Measurements from ENCODE around the gene COL13A1.

The COL13A1 gene

GRCh38 chr10:69810675-69811397 lies 9.1 kb downstream of the COL13A1 start:
- no peaks in the 10 kb centered on the region for H3K27me3 ChIP-seq
- no peak overlapping the region for H3K4me3 ChIP-seq
- no peaks in the 10 kb centered on the region for H3K9me3 ChIP-seq
- peaks cover 0 to 6% (median 3%) of the 10 kb centered on the region in 4 donors for H3K4me1 ChIP-seq
- no peaks in the 10 kb centered on the region for H3K36me3 ChIP-seq
- no peak for TF ChIP-seq CTCF (IDR thresholded peaks at IDR 0.05)
- no peak overlapping the region for H3K27ac ChIP-seq
- no peak for DNase-seq
- intact Hi-C loops (cut with DNase I; ENCODE audit: low total_unique reads), result no loop called here

GRCh38 chr10:69813632-69814031 lies 11.9 kb downstream of the COL13A1 start:
- H3K27ac ChIP-seq, result no peak overlapping the region
- TF ChIP-seq CTCF (IDR thresholded peaks at IDR 0.05), result no peak
- peaks cover 0 to 6% (median 3%) of the 10 kb centered on the region in 4 donors for H3K4me1 ChIP-seq
- no peak overlapping the region for H3K4me3 ChIP-seq
- intact Hi-C loops (cut with DNase I; ENCODE audit: low total_unique reads), result no loop called here
- DNase-seq, result no peak
- H3K9me3 ChIP-seq, result no peaks in the 10 kb centered on the region
- H3K36me3 ChIP-seq, result no peaks in the 10 kb centered on the region
- no peaks in the 10 kb centered on the region for H3K27me3 ChIP-seq

GRCh38 chr10:69814251-69814650 lies 12.5 kb downstream of the COL13A1 start:
- no peak overlapping the region for H3K27ac ChIP-seq
- H3K36me3 ChIP-seq, result no peaks in the 10 kb centered on the region
- TF ChIP-seq CTCF (IDR thresholded peaks at IDR 0.05), result no peak
- H3K27me3 ChIP-seq, result no peaks in the 10 kb centered on the region
- H3K4me1 ChIP-seq, result peaks cover 0 to 9% (median 3%) of the 10 kb centered on the region in 4 donors
- H3K9me3 ChIP-seq, result no peaks in the 10 kb centered on the region
- intact Hi-C loops (cut with DNase I; ENCODE audit: low total_unique reads), result no loop called here
- no peak for DNase-seq
- no peak overlapping the region for H3K4me3 ChIP-seq

- Histone ChIP-seq H3K36me3 (no peaks in the 10 kb centered on the region), H3K27ac (no peak overlapping the region), H3K4me3 (no peak overlapping the region), H3K4me1 (peaks cover 0 to 18% (median 3%) of the 10 kb centered on the region in 4 donors), H3K27me3 (no peaks in the 10 kb centered on the region), H3K9me3 (no peaks in the 10 kb centered on the region)
- DNase-seq, result no peak
- intact Hi-C loops (cut with DNase I; ENCODE audit: low total_unique reads), result no loop called here
- no peak for TF ChIP-seq CTCF (IDR thresholded peaks at IDR 0.05)
These were observed 13.4 kb downstream of the COL13A1 start for GRCh38 chr10:69815104-69815503.

GRCh38 chr10:69816521-69816920 lies 14.8 kb downstream of the COL13A1 start:
- Histone ChIP-seq H3K9me3 (no peaks in the 10 kb centered on the region), H3K4me3 (no peak overlapping the region), H3K36me3 (no peaks in the 10 kb centered on the region), H3K27me3 (no peaks in the 10 kb centered on the region), H3K27ac (no peak overlapping the region), H3K4me1 (peaks cover 0 to 12% (median 0%) of the 10 kb centered on the region in 4 donors)
- DNase-seq, result no peak
- TF ChIP-seq CTCF (IDR thresholded peaks at IDR 0.05), result no peak
- intact Hi-C loops (cut with DNase I; ENCODE audit: low total_unique reads), result no loop called here

Data from tibial artery (tissue), 4 donors.